KMS-11 (cell line): Measurements from ENCODE around the gene RYR1.
"Not testable (repeated sequence)": the region's sequence is repeated elsewhere in the genome, so short reads cannot be mapped to it uniquely, and the experiment has no call there.

Source experiments
- H2AFZ ChIP-seq: fragments of 200-600 bp; sonication (generic); 2 replicates; pipeline ENCODE4 v1.6.1; 2016; ENCODE audit warnings: antibody characterized with exemption, mixed run types, low read depth
- H3K27ac ChIP-seq: fragments of 200-600 bp; sonication (generic); 2 replicates; pipeline ENCODE4 v1.6.1; 2016; ENCODE audit warnings: mild to moderate bottlenecking, mixed run types
- H3K27me3 ChIP-seq: fragments of 200-600 bp; sonication (generic); 2 replicates; pipeline ENCODE4 v1.6.1; 2017; ENCODE audit warnings: mild to moderate bottlenecking, low read depth, mixed run types, moderate library complexity; ENCODE audit not compliant: insufficient read depth
- H3K36me3 ChIP-seq: fragments of 200-600 bp; sonication (generic); 2 replicates; pipeline ENCODE4 v1.6.1; 2017; ENCODE audit warnings: mild to moderate bottlenecking, mixed run types; ENCODE audit not compliant: insufficient read depth
- H3K4me1 ChIP-seq: fragments of 200-600 bp; sonication (generic); 2 replicates; pipeline ENCODE4 v1.6.1; 2016; ENCODE audit warnings: mild to moderate bottlenecking, low read depth, mixed run types; ENCODE audit not compliant: poor library complexity, severe bottlenecking
- H3K4me2 ChIP-seq: fragments of 200-600 bp; sonication (generic); 2 replicates; pipeline ENCODE4 v1.7.0; 2016; ENCODE audit warnings: mild to moderate bottlenecking, mixed run types
- H3K4me3 ChIP-seq: fragments of 200-600 bp; sonication (generic); IDR thresholded peaks from 2 replicates; pipeline ENCODE4 v1.6.1; 2017; ENCODE audit warnings: low read depth, low read length, mixed read lengths; ENCODE audit not compliant: insufficient read depth
- H3K79me2 ChIP-seq: fragments of 200-600 bp; sonication (generic); 2 replicates; pipeline ENCODE4 v1.6.1; 2016; ENCODE audit warnings: low read depth, mixed run types; ENCODE audit not compliant: insufficient read depth
- H3K9ac ChIP-seq: fragments of 200-600 bp; sonication (generic); 2 replicates; pipeline ENCODE4 v1.6.1; 2016; ENCODE audit warnings: mild to moderate bottlenecking, mixed run types
- H4K20me1 ChIP-seq: fragments of 200-600 bp; sonication (generic); 2 replicates; pipeline ENCODE4 v1.6.1; 2016; ENCODE audit warnings: mild to moderate bottlenecking, mixed run types; ENCODE audit not compliant: insufficient read depth
- CTCF ChIP-seq: fragments of 200-600 bp; sonication (generic); conservative IDR thresholded peaks from 2 replicates; pipeline ENCODE4 v1.6.1; 2017; ENCODE audit warnings: low read depth, mild to moderate bottlenecking, antibody characterized with exemption, low read length, moderate library complexity, mixed read lengths

The RYR1 gene

DNA sequence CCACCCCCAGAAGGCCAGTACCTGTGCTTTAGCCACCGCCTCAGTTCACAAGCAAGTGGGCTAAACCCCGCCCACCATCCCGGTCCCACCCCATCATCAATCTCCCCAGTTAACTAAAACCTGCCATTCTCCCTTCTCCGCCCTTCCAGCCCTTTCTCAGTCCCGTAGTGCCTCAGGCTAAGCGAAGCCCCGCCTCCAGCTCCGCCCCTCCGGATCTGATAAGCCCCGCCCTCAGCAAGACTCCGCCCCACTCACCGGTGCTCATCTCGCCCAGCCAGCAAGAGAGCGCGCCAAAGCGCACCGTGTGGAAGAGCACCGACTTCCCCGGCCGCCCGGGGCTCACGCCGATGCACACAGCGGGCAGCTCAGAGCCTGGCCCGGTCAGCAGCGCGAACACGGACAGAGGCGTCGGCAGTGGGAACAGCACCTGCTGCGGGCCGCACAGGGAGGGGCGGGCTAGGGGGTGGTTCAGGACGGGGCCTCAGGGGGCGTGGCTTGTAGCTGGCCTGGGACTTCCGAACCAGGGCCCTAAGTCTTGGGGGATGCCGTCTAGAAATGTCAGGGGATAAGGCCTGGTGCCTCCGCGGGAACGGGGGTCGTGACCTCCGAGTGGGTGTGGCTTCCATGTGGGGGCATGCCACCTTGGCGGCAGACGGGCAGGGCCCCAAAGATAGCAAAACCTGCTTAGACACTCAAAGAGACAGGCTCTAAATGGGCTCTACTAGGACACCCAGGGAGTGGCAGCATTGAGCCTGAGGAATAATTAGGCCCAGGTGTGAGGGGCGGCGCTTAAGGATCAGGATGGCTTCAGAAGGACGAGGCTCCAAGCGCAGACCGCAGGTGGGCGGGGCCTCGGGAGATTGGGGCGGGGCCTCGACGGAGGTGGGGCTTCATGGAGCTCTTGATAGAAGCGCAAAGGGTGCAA is 162.8 kb downstream of the RYR1 start:
- no peak overlapping the region for H3K4me2 ChIP-seq
- TF ChIP-seq CTCF: no peak
- no peaks in the 10 kb centered on the region for H3K36me3 ChIP-seq
- H3K9ac ChIP-seq: no peak overlapping the region
- no peak overlapping the region for H2AFZ ChIP-seq
- H3K27me3 ChIP-seq: no peaks in the 10 kb centered on the region
- H3K4me3 ChIP-seq: no peak overlapping the region
- H4K20me1 ChIP-seq: no peaks in the 10 kb centered on the region
- no peaks in the 10 kb centered on the region for H3K79me2 ChIP-seq
- H3K27ac ChIP-seq: no peak overlapping the region
- H3K4me1 ChIP-seq: no peaks in the 10 kb centered on the region

GRCh38 chr19:38597075-38597474 is 163.6 kb downstream of the RYR1 start:
- Histone ChIP-seq H3K4me1 (no peaks in the 10 kb centered on the region), H2AFZ (no peak overlapping the region), H3K27ac (no peak overlapping the region), H3K36me3 (no peaks in the 10 kb centered on the region), H3K4me3 (no peak overlapping the region), H3K9ac (no peak overlapping the region), H4K20me1 (no peaks in the 10 kb centered on the region), H3K79me2 (no peaks in the 10 kb centered on the region), H3K27me3 (no peaks in the 10 kb centered on the region), H3K4me2 (no peak overlapping the region)
- no peak for TF ChIP-seq CTCF

GRCh38 chr19:38599722-38600121 is 166.2 kb downstream of the RYR1 start:
- H4K20me1 ChIP-seq: no peaks in the 10 kb centered on the region
- H3K27ac ChIP-seq: no peak overlapping the region
- no peaks in the 10 kb centered on the region for H3K79me2 ChIP-seq
- no peaks in the 10 kb centered on the region for H3K36me3 ChIP-seq
- no peak overlapping the region for H3K4me2 ChIP-seq
- no peak overlapping the region for H3K9ac ChIP-seq
- TF ChIP-seq CTCF: no peak
- no peaks in the 10 kb centered on the region for H3K27me3 ChIP-seq
- H2AFZ ChIP-seq: no peak overlapping the region
- no peak overlapping the region for H3K4me3 ChIP-seq
- H3K4me1 ChIP-seq: no peaks in the 10 kb centered on the region

DNA sequence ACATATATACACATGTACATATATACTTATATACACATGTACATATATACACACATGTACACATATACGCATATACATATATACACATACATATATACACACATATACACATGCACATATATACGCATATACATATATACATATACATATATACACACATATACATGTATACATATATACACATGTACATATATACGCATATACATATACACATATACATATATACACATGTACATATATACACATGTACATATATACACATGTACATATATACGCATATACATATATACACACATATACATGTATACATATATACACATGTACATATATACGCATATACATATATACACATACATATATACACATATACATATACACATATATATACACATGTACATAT is 169.4 kb downstream of the RYR1 start:
- H2AFZ ChIP-seq, H3K27ac ChIP-seq, H3K9ac ChIP-seq, H3K27me3 ChIP-seq, H3K79me2 ChIP-seq, H3K4me1 ChIP-seq, H4K20me1 ChIP-seq, H3K4me3 ChIP-seq, H3K36me3 ChIP-seq, H3K4me2 ChIP-seq: not testable (repeated sequence)

- Histone ChIP-seq H3K4me3 (no peak overlapping the region), H3K27ac (no peak overlapping the region), H3K36me3 (no peaks in the 10 kb centered on the region), H3K9ac (no peak overlapping the region), H3K79me2 (no peaks in the 10 kb centered on the region), H2AFZ (no peak overlapping the region), H3K4me2 (no peak overlapping the region), H3K4me1 (no peaks in the 10 kb centered on the region), H4K20me1 (no peaks in the 10 kb centered on the region), H3K27me3 (no peaks in the 10 kb centered on the region)
- no peak for TF ChIP-seq CTCF
Measured at GRCh38 chr19:38606131-38606530, 172.6 kb downstream of the RYR1 start.
